Immature natural killer cell (primary cell): Measurements from ENCODE around the gene SLAIN1. TPM values are rescaled to one million over a fixed set of nuclear protein-coding genes. Genes with fewer than 3 reads are reported as not detected.
A peak's percentile ranks its signal among the peaks of the same experiment; 100 is the strongest.
"Not testable (repeated sequence)": the region's sequence is repeated elsewhere in the genome, so short reads cannot be mapped to it uniquely, and the experiment has no call there.

Experiments
- DNase-seq, 3 donors: peaks; one replicate each; pipeline ENCODE4 v3.0.0; 2022; ENCODE audit warnings: mixed read lengths in 1 of 3
- H3K27ac Mint-ChIP-seq, 6 donors: one replicate each; pipeline ENCODE4 v1.8.0; 2020; ENCODE audit warnings: mixed read lengths in 6 of 6, mild to moderate bottlenecking in 5 of 6, inconsistent platforms in 4 of 6, moderate library complexity in 3 of 6
- H3K27me3 Mint-ChIP-seq, 3 donors: one replicate each; pipeline ENCODE4 v1.8.0; 2020 to 2021; ENCODE audit warnings: low read depth in 3 of 3, mild to moderate bottlenecking in 3 of 3, mixed read lengths in 3 of 3, moderate library complexity in 3 of 3, inconsistent platforms in 1 of 3
- H3K36me3 Mint-ChIP-seq, 3 donors: one replicate each; pipeline ENCODE4 v1.8.0; 2020; ENCODE audit warnings: mixed read lengths in 3 of 3, inconsistent platforms in 2 of 3, mild to moderate bottlenecking in 2 of 3
- H3K4me1 Mint-ChIP-seq, 2 donors: one replicate each; pipeline ENCODE4 v1.8.0; 2020; ENCODE audit warnings: inconsistent platforms in 2 of 2, mild to moderate bottlenecking in 2 of 2, mixed read lengths in 2 of 2, moderate library complexity in 1 of 2
- H3K4me3 Mint-ChIP-seq, 5 donors: one replicate each; pipeline ENCODE4 v1.8.0; 2020; ENCODE audit warnings: mild to moderate bottlenecking in 5 of 5, mixed read lengths in 5 of 5, inconsistent platforms in 3 of 5, moderate library complexity in 3 of 5
- H3K9me3 Mint-ChIP-seq, 6 donors: one replicate each; pipeline ENCODE4 v1.8.0; 2020; ENCODE audit warnings: mild to moderate bottlenecking in 6 of 6, mixed read lengths in 6 of 6, inconsistent platforms in 4 of 6, moderate library complexity in 3 of 6
- polyA plus RNA-seq, 3 donors: library from polyadenylated mRNA; unstranded; fragments of 300-500 nt; fragmentation: Illumina TruSeq; gene quantifications; one replicate each; pipeline ENCODE4 v1.2.3, GENCODE V29; 2021

The SLAIN1 gene
- polyA plus RNA-seq, result 10 to 100 TPM; 11.8 to 23.8 (median 19.7) TPM

DNA sequence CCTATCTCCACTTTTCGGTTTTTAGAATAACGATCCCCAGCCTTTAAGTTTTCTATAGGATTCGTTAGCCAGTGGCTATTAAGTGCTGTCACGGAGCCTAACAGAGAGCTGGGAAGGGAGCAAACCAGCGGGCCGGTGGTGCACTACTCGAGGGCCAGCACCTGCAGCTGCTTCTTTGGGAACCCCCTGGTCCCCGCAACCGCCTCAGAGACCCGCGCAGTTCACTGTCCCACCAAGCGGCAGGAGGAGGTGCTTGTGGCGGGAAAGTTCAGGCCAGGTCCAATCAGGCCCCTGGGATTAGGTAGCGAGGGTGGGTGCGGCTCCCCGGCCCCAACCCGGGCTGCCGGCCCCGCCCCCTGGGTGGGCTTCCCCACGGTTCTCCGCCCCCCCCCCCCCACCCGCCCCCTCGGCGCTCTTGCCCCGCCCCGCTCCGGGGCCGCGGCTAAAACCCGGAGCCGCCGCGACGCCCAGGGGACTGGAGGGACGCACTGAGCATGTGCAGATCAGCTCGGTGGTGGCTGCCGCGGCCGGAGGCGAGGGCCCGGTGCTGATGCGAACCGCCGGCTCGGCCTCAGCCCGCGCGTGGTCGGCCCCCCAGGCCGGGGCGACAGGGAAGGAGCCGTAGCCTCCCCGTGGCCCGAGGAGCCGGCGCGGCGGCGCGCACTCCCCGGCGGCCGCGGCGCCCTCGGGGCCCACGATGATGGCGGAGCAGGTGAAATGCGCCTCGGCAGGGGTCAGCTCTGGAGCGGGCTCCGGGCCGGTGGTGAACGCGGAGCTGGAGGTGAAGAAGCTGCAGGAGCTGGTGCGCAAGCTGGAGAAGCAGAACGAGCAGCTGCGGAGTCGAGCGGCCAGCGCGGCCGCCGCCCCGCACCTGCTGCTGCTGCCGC lies at the start of gene SLAIN1:
TSS of gene SLAIN1 (plus strand) at position 471 of the 887 bp plus-strand sequence. CDS start at position 698, 227 bp downstream.
- H3K9me3 Mint-ChIP-seq, result no peaks in the 10 kb centered on the region
- H3K27ac Mint-ChIP-seq, result peak within 1 kb of the TSS; percentile 65 to 88 (median 84)
- H3K4me3 Mint-ChIP-seq, result peak within 1 kb of the TSS; percentile 93 to 100 (median 98)
- peaks cover 28 to 43% of the 10 kb centered on the region in 2 donors for H3K4me1 Mint-ChIP-seq
- H3K36me3 Mint-ChIP-seq, result peaks cover 0 to 4% (median 0%) of the 10 kb centered on the region in 3 donors
- peaks cover 4 to 11% (median 5%) of the 10 kb centered on the region in 3 donors for H3K27me3 Mint-ChIP-seq
- DNase-seq, result peak; percentile 81 to 82 (median 81)

DNA sequence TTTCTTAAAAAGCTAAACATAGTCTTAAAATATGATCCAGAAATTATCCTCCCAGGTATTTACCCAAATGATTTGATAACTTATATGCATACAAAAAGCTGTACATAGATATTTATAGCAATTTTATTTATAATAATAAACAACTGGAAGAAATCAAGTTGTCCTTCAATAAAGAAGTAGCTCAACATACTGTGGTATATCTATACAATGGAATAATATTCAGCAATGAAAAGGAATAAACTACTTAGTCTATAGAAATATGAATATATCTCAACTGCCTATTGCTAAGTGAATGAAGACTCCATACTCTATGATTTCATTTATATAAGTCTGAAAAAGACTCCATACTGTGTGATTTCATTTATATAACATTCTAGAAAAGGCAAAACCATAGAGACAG lies 47.1 kb upstream of the SLAIN1 start:
- Mint-ChIP-seq H3K4me1 (no peaks in the 10 kb centered on the region), H3K27ac (no peak overlapping the region), H3K4me3 (no peak overlapping the region), H3K27me3 (peaks cover 0 to 3% (median 2%) of the 10 kb centered on the region in 3 donors), H3K36me3 (no peaks in the 10 kb centered on the region), H3K9me3 (peaks cover 0 to 9% (median 4%) of the 10 kb centered on the region in 6 donors)
- no peak for DNase-seq

DNA sequence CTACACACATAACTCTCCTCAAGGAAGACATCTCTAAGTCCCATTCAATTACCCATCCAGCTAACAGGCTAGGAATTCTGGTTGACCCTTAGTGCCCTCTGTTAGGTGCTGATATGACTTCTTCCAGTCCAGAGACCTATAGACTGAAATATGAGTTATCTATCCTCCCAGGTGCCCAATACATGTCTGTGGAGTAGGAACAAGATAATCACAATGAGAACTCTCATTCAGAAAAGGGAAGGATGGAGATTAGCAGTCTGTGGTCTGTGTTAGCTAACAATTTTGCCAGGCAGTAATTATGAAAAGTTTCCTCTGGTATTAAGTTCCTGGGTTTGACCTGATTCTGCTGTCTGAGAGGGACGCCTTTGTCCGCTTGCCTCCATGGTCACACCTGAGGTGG lies 44.2 kb upstream of the SLAIN1 start:
- peaks cover 0 to 9% (median 4%) of the 10 kb centered on the region in 6 donors for H3K9me3 Mint-ChIP-seq
- H3K27ac Mint-ChIP-seq, result no peak overlapping the region
- no peak overlapping the region for H3K4me3 Mint-ChIP-seq
- no peak for DNase-seq
- H3K36me3 Mint-ChIP-seq, result no peaks in the 10 kb centered on the region
- peaks cover 0 to 2% (median 0%) of the 10 kb centered on the region in 3 donors for H3K27me3 Mint-ChIP-seq
- H3K4me1 Mint-ChIP-seq, result no peaks in the 10 kb centered on the region

DNA sequence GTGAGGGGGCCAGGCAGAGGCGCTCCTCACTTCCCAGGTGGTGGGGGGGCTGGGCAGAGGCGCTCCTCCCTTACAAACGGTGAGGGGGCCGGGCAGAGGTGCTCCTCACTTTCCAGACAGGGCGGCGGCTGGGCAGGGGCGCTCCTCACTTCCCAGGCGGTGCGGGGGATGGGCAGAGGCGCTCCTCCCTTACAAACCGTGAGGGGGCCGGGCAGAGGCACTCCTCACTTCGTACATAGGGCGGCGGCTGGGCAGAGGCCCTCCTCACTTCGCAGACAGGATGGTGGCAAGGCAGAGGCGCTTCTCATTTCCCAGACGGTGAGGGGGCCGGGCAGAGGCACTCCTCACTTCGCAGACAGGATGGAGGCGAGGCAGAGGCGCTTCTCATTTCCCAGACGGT lies 37.5 kb upstream of the SLAIN1 start:
- DNase-seq, H3K27ac Mint-ChIP-seq, H3K36me3 Mint-ChIP-seq, H3K4me3 Mint-ChIP-seq, H3K27me3 Mint-ChIP-seq, H3K9me3 Mint-ChIP-seq, H3K4me1 Mint-ChIP-seq: not testable (repeated sequence)

DNA sequence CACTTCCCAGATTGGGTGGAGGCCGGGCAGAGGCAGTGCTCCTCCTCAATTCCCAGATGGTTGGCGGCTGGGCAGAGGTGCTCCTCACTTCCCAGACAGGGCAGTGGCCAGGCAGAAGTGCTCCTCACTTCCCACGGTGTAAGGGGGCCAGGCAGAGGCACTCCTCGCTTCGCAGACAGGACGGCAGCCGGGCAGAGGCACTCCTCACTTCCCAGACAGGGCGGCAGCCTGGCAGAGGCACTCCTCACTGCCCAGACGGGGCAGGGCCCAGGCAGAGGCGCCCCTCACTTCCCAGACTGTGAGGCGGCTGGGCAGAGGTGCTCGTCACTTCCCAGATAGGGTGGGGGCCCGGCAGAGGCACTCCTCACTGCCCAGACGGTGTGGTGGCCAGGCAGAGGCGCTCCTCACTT lies 36.6 kb upstream of the SLAIN1 start:
- H3K9me3 Mint-ChIP-seq, result no peaks in the 10 kb centered on the region
- DNase-seq, result no peak
- H3K36me3 Mint-ChIP-seq, result no peaks in the 10 kb centered on the region
- H3K4me1 Mint-ChIP-seq, result no peaks in the 10 kb centered on the region
- no peak overlapping the region for H3K4me3 Mint-ChIP-seq
- peaks cover 0 to 3% (median 0%) of the 10 kb centered on the region in 3 donors for H3K27me3 Mint-ChIP-seq
- no peak overlapping the region for H3K27ac Mint-ChIP-seq

DNA sequence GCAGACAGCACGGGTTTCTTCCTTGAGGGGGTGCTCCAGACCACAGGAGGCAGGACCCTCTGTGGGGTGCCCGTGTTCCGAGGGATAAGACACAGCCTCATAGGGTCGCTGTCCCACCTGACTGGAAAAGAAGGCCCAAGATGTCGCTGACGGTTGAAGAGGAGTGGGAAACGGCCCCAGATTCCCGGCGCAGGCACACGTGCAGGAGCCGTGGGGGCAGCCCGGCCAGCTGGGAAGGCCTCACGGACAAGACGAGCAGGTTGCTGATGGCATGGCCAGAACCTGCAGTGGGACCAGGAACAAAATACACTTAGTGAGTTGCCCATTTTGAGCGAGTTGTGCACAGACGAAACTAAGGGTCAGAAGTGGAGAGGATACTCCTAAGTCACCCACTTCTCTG lies 35.2 kb upstream of the SLAIN1 start:
- H3K9me3 Mint-ChIP-seq, DNase-seq, H3K4me1 Mint-ChIP-seq, H3K27me3 Mint-ChIP-seq, H3K36me3 Mint-ChIP-seq, H3K27ac Mint-ChIP-seq, H3K4me3 Mint-ChIP-seq: not testable (repeated sequence)

DNA sequence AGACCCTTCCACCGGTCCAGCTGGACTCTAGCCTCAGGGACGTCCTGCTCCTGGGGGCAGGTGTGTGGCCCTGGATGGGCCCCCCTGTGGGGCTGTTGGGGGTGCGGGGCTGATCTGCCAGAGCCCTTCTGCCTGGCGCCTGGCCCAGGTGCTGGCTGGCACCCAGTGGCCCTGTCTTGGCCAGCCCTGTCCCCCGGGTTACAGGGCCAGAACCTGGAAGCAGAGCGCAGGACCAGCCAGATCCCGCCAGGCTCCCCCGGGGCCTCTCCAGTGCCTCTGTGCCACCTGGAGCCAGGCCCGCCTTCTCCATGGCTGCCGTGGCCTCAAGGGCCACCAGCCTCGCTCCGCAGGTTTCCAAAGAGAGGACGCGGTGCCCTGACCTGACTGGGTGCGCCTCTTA lies 34.7 kb upstream of the SLAIN1 start:
- not testable (repeated sequence) for H3K4me1 Mint-ChIP-seq, H3K4me3 Mint-ChIP-seq, H3K9me3 Mint-ChIP-seq, H3K27ac Mint-ChIP-seq, H3K27me3 Mint-ChIP-seq, H3K36me3 Mint-ChIP-seq, DNase-seq

DNA sequence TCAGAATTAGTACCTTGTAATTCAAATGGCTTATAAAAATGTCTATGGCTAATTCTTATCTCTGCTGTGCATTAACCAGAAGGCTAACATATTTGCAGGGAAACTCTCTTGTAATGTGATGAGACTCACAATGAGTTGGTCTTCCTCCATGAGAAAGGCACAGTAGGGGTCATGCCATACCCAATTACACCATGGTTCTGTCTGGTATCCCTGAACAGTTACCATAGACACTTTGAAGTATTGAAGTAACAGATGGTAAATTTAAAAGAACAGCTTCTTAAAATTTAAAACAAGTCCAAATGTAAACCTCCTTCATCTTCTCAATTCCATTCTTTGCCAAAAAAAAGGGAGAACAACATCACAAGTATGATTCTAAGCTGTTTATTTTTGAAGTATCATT lies 22.6 kb upstream of the SLAIN1 start:
- Mint-ChIP-seq H3K27me3 (peaks cover 2 to 15% (median 14%) of the 10 kb centered on the region in 3 donors), H3K4me1 (no peaks in the 10 kb centered on the region)

DNA sequence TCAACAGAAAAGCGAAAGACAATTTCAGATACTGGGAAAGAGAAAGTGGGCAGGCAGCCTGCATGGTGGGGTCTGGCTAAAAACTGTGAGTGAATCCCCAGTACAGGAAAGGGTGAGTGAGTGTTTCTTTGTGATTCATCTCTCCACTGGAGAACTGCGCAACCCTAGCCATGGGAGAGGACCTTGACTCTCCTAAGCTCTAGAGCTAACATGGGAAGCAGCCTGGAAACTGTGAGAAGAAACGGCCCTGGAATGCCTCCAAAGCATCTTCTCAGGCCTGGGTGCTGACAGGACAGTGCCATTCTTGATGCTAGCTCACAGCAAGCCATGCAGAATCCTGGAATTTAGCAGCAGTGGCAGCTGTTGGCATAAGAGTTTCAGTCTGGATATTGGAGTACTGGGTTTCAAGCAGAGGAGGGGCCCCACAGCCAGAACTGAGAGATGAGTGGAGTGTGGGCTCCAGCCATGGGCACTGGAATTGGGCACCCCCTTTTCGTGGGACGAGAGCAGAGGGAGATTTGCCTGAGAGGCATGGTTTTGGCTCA lies 18.7 kb upstream of the SLAIN1 start:
- no peak overlapping the region for H3K27ac Mint-ChIP-seq
- no peak overlapping the region for H3K4me3 Mint-ChIP-seq
- peaks cover 0 to 4% (median 0%) of the 10 kb centered on the region in 6 donors for H3K9me3 Mint-ChIP-seq
- peaks cover 5 to 17% (median 10%) of the 10 kb centered on the region in 3 donors for H3K27me3 Mint-ChIP-seq
- H3K36me3 Mint-ChIP-seq, result no peaks in the 10 kb centered on the region
- no peak for DNase-seq
- H3K4me1 Mint-ChIP-seq, result no peaks in the 10 kb centered on the region

More for the DNA sequence above, 22.6 kb upstream of the SLAIN1 start:
- Mint-ChIP-seq H3K9me3 (peaks cover 0 to 4% (median 0%) of the 10 kb centered on the region in 6 donors), H3K36me3 (no peaks in the 10 kb centered on the region), H3K4me3 (no peak overlapping the region), H3K27ac (no peak overlapping the region)
- no peak for DNase-seq

DNA sequence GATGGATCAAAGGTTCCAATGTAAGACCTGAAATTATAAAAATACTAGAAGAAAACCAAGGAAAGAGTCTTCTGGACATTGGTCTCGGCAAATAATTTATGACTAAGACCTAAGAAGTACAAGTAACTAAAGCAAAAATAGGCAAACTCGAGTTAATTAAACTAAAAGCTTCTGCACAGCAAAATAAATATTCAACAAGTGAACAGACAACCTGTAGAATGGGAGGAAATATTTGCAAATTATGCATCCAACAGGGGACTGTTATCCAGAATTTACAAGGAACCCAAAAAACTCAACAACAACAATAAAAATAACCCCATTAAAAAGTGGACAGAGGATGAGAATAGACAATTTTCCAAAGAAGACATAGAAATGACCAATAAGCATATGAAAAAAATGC lies 9.7 kb upstream of the SLAIN1 start:
- H3K36me3 Mint-ChIP-seq, result no peaks in the 10 kb centered on the region
- no peak overlapping the region for H3K4me3 Mint-ChIP-seq
- no peaks in the 10 kb centered on the region for H3K4me1 Mint-ChIP-seq
- no peak overlapping the region for H3K27ac Mint-ChIP-seq
- H3K9me3 Mint-ChIP-seq, result peaks cover 0 to 3% (median 0%) of the 10 kb centered on the region in 6 donors
- peaks cover 2 to 9% (median 8%) of the 10 kb centered on the region in 3 donors for H3K27me3 Mint-ChIP-seq
- no peak for DNase-seq

DNA sequence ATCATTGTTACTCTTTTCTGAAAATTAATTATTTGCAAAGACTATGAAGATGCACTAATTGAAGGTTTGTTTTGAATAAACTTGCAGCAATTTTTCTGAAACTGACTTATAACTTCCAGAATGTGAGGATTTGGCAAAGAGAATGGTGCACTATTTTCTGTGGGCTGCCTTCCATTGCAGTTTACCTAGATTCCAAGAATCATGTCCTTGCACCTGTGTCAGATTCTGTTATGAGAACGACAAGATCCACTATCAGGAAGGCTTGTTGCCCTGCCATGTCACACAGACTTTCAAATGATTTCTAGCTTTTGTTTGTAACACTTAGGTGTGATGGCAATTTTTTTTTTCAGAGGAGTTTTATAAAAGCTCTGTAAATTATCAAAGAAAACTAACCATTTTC lies 5.6 kb upstream of the SLAIN1 start:
- Mint-ChIP-seq H3K27me3 (peaks cover 5 to 9% (median 5%) of the 10 kb centered on the region in 3 donors), H3K4me3 (no peak overlapping the region), H3K9me3 (no peaks in the 10 kb centered on the region), H3K27ac (no peak overlapping the region), H3K36me3 (no peaks in the 10 kb centered on the region), H3K4me1 (peaks cover 13 to 16% of the 10 kb centered on the region in 2 donors)
- DNase-seq, result no peak

DNA sequence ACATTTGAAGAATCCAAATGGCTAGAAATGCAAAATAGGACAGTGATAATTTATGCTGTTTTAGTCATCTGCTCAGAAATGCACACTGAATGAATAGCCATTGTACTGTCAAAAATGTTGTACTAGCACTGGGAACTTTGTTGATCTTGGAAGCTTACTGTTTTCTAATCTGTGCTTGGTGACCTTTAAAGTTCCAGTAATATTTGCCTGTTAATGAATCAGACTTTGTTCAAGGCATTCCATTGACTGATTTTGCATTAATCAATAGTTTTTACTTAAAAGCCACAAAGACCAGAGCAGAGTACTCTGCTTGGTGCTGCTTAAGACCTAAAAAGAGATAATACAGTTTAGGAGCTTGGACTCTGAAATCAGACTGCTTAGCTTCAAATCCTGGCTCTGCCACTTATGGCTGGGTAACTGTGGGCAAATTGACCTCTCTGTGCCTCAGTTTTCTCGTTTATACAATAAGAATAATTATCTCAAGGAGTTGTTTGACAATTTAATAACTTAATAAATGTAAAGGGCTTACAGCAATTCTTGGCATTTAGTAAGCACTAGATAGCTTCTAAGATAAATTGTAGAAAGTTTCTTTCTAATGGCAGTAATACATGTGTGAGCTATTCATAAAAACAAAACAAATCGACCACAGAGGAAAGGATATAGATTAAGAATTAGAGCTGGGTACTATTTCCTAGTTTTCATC lies 4.6 kb upstream of the SLAIN1 start:
- Mint-ChIP-seq H3K36me3 (no peaks in the 10 kb centered on the region), H3K4me1 (peaks cover 17 to 20% of the 10 kb centered on the region in 2 donors), H3K27me3 (peaks cover 0 to 9% (median 0%) of the 10 kb centered on the region in 3 donors), H3K4me3 (no peak overlapping the region), H3K27ac (no peak overlapping the region), H3K9me3 (no peaks in the 10 kb centered on the region)
- DNase-seq, result no peak

DNA sequence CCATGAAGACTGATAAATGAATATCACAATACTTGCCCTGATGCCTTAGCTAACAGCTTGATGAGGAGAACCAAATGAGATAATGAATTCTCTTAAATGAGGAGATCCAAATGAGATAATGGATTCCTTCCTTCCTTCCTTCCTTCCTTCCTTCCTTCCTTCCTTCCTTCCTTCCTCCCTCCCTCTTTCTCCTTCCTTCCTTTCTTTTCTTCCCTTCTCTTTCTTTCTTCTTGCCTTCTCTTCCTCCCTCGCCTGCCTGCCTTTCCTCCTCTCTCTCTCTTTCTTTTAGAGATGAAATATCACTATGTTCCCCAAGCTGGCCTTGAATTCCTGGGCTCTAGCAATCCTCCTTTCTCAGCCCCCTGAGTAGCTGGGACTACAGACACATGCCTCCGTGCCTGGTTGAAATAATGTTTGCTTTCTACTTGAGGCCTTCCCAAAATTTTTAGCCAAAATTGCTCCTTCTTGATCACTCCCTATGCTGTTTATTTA lies 4.0 kb upstream of the SLAIN1 start:
- Mint-ChIP-seq H3K4me3 (no peak overlapping the region), H3K9me3 (no peaks in the 10 kb centered on the region), H3K4me1 (peaks cover 17 to 20% of the 10 kb centered on the region in 2 donors), H3K27me3 (peaks cover 0 to 9% (median 0%) of the 10 kb centered on the region in 3 donors), H3K36me3 (no peaks in the 10 kb centered on the region), H3K27ac (no peak overlapping the region)
- no peak for DNase-seq
